MM.1S (cell line): Measurements from ENCODE around the gene ZAP70.

Source experiments
- DNase-seq: peaks from one replicate; pipeline ENCODE4 v3.0.0-alpha.2; 2015
- H2AFZ ChIP-seq: fragments of 300-600 bp; sonication (generic); 2 replicates; pipeline ENCODE4 v1.6.0; 2016; ENCODE audit warnings: antibody characterized with exemption, low read length
- H3F3A ChIP-seq: fragments of 300-600 bp; sonication (generic); 2 replicates; pipeline ENCODE4 v1.6.1; 2016; ENCODE audit warnings: mild to moderate bottlenecking, antibody characterized with exemption, low read length, moderate library complexity, mixed read lengths; ENCODE audit not compliant: insufficient read depth
- H3K27ac ChIP-seq: fragments of 300-600 bp; sonication (generic); 2 replicates; pipeline ENCODE4 v1.5.1; 2016; ENCODE audit warnings: mild to moderate bottlenecking, low read length
- H3K27me3 ChIP-seq: fragments of 300-600 bp; sonication (generic); replicated peaks from 2 replicates; pipeline ENCODE4 v1.6.0; 2016; ENCODE audit warnings: low read length; ENCODE audit not compliant: insufficient read depth
- H3K36me3 ChIP-seq: fragments of 300-600 bp; sonication (generic); replicated peaks from 2 replicates; pipeline ENCODE4 v1.6.1; 2016; ENCODE audit warnings: mild to moderate bottlenecking, low read length, mixed read lengths; ENCODE audit not compliant: insufficient read depth
- H3K4me1 ChIP-seq: fragments of 300-600 bp; sonication (generic); 2 replicates; pipeline ENCODE4 v1.6.1; 2016; ENCODE audit warnings: low read length, mixed read lengths
- H3K4me2 ChIP-seq: fragments of 300-600 bp; sonication (generic); 2 replicates; pipeline ENCODE4 v1.6.0; 2016; ENCODE audit warnings: low read depth, low read length
- H3K4me3 ChIP-seq: fragments of 300-600 bp; sonication (generic); 2 replicates; pipeline ENCODE4 v1.5.1; 2016; ENCODE audit warnings: low read length, mixed read lengths
- H3K79me2 ChIP-seq: fragments of 300-600 bp; sonication (generic); 2 replicates; pipeline ENCODE4 v1.6.1; 2016; ENCODE audit warnings: mixed run types, low read length, mixed read lengths
- H3K9ac ChIP-seq: fragments of 300-600 bp; sonication (generic); 2 replicates; pipeline ENCODE4 v1.6.1; 2016; ENCODE audit warnings: low read length, mixed read lengths
- H3K9me2 ChIP-seq: fragments of 300-600 bp; sonication (generic); replicated peaks from 2 replicates; pipeline ENCODE4 v1.6.1; 2016; ENCODE audit warnings: mild to moderate bottlenecking, low read length, mixed read lengths; ENCODE audit not compliant: insufficient read depth
- H3K9me3 ChIP-seq: fragments of 300-600 bp; sonication (generic); replicated peaks from 2 replicates; pipeline ENCODE4 v1.6.1; 2016; ENCODE audit warnings: mild to moderate bottlenecking, low read length, mixed read lengths; ENCODE audit not compliant: insufficient read depth
- H4K20me1 ChIP-seq: fragments of 300-600 bp; sonication (generic); 2 replicates; pipeline ENCODE4 v1.6.1; 2016; ENCODE audit warnings: mild to moderate bottlenecking, low read length, moderate library complexity, mixed read lengths; ENCODE audit not compliant: insufficient read depth
- EZH2 ChIP-seq: fragments of 300-600 bp; sonication (generic); optimal IDR thresholded peaks from 2 replicates; pipeline ENCODE3; 2017; ENCODE audit warnings: low read depth, mild to moderate bottlenecking, antibody characterized with exemption, low read length, mixed read lengths
- EZH2phosphoT487 ChIP-seq: fragments of 300-600 bp; sonication (generic); IDR thresholded peaks from 2 replicates; pipeline ENCODE4 v1.6.1; 2018; ENCODE audit warnings: antibody characterized with exemption, low read length
- TF ChIP-seq, protein P1 (sequence below): fragments of 300-600 bp; sonication (generic); IDR thresholded peaks from 2 replicates; pipeline ENCODE4 v1.5.1; 2016; ENCODE audit warnings: antibody characterized with exemption, low read length, mixed read lengths

ZAP70 gene

DNA sequence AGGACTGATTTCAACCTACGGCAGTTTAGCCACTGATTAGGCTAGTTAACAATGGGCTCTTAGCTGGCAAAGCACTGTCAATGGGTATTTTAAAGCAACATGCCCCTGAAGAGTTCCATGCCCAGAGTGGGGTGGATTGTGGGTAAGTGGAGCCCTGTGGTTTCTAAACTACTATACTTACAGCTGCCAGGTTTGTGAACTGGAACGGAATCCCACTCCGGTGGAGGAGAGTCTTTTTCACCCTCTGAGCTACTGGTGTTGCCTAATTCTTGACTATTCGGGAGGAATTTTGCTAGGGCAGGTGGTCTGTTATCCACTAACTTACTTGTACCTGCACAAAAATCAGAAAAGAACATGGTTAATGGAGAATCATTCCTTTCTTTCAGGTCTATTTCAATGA, 52.6 kb downstream of the ZAP70 start:
- Histone ChIP-seq H3K27ac (no peak overlapping the region), H3K4me3 (no peak overlapping the region), H3F3A (no peaks in the 10 kb centered on the region), H3K4me2 (no peak overlapping the region), H2AFZ (no peak overlapping the region), H3K9me3 (no peaks in the 10 kb centered on the region), H4K20me1 (no peaks in the 10 kb centered on the region), H3K27me3 (no peaks in the 10 kb centered on the region), H3K9me2 (no peaks in the 10 kb centered on the region), H3K79me2 (no peaks in the 10 kb centered on the region), H3K4me1 (no peaks in the 10 kb centered on the region), H3K9ac (no peak overlapping the region), H3K36me3 (no peaks in the 10 kb centered on the region)
- TF ChIP-seq EZH2phosphoT487 (no peak), EZH2 (no peak)
- TF ChIP-seq, protein P1, sequence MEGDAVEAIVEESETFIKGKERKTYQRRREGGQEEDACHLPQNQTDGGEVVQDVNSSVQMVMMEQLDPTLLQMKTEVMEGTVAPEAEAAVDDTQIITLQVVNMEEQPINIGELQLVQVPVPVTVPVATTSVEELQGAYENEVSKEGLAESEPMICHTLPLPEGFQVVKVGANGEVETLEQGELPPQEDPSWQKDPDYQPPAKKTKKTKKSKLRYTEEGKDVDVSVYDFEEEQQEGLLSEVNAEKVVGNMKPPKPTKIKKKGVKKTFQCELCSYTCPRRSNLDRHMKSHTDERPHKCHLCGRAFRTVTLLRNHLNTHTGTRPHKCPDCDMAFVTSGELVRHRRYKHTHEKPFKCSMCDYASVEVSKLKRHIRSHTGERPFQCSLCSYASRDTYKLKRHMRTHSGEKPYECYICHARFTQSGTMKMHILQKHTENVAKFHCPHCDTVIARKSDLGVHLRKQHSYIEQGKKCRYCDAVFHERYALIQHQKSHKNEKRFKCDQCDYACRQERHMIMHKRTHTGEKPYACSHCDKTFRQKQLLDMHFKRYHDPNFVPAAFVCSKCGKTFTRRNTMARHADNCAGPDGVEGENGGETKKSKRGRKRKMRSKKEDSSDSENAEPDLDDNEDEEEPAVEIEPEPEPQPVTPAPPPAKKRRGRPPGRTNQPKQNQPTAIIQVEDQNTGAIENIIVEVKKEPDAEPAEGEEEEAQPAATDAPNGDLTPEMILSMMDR = no peak
- DNase-seq = no peak

- no peaks in the 10 kb centered on the region for H3K79me2 ChIP-seq
- no peak for DNase-seq
- H3K36me3 ChIP-seq = no peaks in the 10 kb centered on the region
- H3K4me2 ChIP-seq = no peak overlapping the region
- no peak overlapping the region for H3K27ac ChIP-seq
- H3K27me3 ChIP-seq = no peaks in the 10 kb centered on the region
- no peaks in the 10 kb centered on the region for H3K9me2 ChIP-seq
- H3K4me1 ChIP-seq = no peaks in the 10 kb centered on the region
- H2AFZ ChIP-seq = no peak overlapping the region
- no peak overlapping the region for H3K9ac ChIP-seq
- no peak for TF ChIP-seq EZH2phosphoT487
- TF ChIP-seq, protein P1 = no peak
- TF ChIP-seq EZH2 = no peak
- H3F3A ChIP-seq = no peaks in the 10 kb centered on the region
- no peaks in the 10 kb centered on the region for H4K20me1 ChIP-seq
- no peak overlapping the region for H3K4me3 ChIP-seq
- H3K9me3 ChIP-seq = no peaks in the 10 kb centered on the region
Observed at GRCh38 chr2:97766567-97766966, 53.2 kb downstream of the ZAP70 start.

GRCh38 chr2:97769308-97769707, 55.9 kb downstream of the ZAP70 start:
- no peaks in the 10 kb centered on the region for H4K20me1 ChIP-seq
- H3F3A ChIP-seq = no peaks in the 10 kb centered on the region
- no peaks in the 10 kb centered on the region for H3K36me3 ChIP-seq
- H3K27me3 ChIP-seq = no peaks in the 10 kb centered on the region
- no peak overlapping the region for H3K4me2 ChIP-seq
- H3K4me1 ChIP-seq = no peaks in the 10 kb centered on the region
- TF ChIP-seq EZH2phosphoT487 = no peak
- TF ChIP-seq EZH2 = no peak
- TF ChIP-seq, protein P1 = no peak
- H2AFZ ChIP-seq = no peak overlapping the region
- H3K79me2 ChIP-seq = no peaks in the 10 kb centered on the region
- DNase-seq = no peak
- H3K4me3 ChIP-seq = no peak overlapping the region
- no peak overlapping the region for H3K9ac ChIP-seq
- no peaks in the 10 kb centered on the region for H3K9me2 ChIP-seq
- no peaks in the 10 kb centered on the region for H3K9me3 ChIP-seq
- H3K27ac ChIP-seq = no peak overlapping the region

DNA sequence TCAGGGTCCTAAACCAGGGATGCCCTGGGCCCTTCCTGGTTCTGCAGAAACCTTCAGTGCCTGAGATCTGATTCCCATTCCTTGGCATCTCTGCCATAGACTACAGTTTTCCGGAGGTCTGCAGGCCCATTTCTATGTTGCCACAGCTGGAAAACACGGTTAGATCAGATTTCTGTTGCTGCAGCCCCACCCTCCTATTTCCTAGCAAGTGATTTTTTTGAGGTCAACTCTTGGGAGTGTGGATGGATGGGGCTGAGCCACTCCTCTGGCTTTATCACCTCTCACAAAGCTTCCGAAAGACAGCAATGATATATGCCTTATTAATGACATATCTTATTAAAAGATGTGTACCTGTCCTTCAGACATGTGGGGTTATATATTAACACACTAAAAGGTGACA, 56.3 kb downstream of the ZAP70 start:
- H3K9me3 ChIP-seq = no peaks in the 10 kb centered on the region
- no peaks in the 10 kb centered on the region for H3K79me2 ChIP-seq
- H4K20me1 ChIP-seq = no peaks in the 10 kb centered on the region
- H3K4me2 ChIP-seq = no peak overlapping the region
- no peaks in the 10 kb centered on the region for H3F3A ChIP-seq
- H3K9ac ChIP-seq = no peak overlapping the region
- TF ChIP-seq, protein P1 = no peak
- TF ChIP-seq EZH2 (no peak), EZH2phosphoT487 (no peak)
- no peaks in the 10 kb centered on the region for H3K9me2 ChIP-seq
- H3K27ac ChIP-seq = no peak overlapping the region
- no peak for DNase-seq
- H2AFZ ChIP-seq = no peak overlapping the region
- H3K36me3 ChIP-seq = no peaks in the 10 kb centered on the region
- no peaks in the 10 kb centered on the region for H3K4me1 ChIP-seq
- no peaks in the 10 kb centered on the region for H3K27me3 ChIP-seq
- no peak overlapping the region for H3K4me3 ChIP-seq
